Measurements from ENCODE around the gene ERH. TPM values are rescaled to one million over a fixed set of nuclear protein-coding genes. Genes with fewer than 3 reads are reported as not detected.

ERH gene
- total and polyA plus RNA-seq, 10 of the 15 experiments (the other 5 are each of a cell fraction or from before 2014, with no cell fraction given): 255 to 852 (median 382) TPM

DNA sequence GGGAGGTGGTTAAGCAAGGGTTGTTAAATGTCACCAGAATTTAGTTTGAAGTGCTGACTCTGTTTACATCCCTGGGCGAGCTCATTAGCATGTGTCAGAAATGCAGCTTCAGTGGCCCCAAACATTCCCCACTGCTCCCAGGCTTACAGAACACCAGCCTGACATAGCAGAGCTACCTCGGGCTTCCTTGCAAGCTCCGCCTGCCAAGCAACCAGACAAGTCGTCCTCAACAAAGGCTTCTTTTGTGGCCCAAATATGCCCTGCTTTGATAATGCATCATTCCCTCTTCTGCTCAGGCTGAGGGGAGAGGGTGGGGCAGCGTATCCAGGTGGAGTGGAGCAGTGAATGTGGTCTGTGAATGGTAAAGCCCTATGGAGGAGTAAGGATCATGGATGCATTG lies 28.0 kb downstream of the ERH start:
- ATAC-seq (no peak), DNase-seq (ENCODE audit: low read depth, low spot score) (no peak), FAIRE-seq (no peak)
- ChIA-PET RAD21 (ENCODE audit: unreplicated experiment) (interaction anchor here (2.6 kb wide), 1 partner anchor 9 kb away, joined by 9 read pairs; no protein-coding TSS in a partner anchor), SMC1A (ENCODE audit: uncharacterized antibody, unreplicated experiment) (interaction anchor here (0.5 to 2.1 kb wide), 5 partner anchors 9 to 232 kb away, joined by 3 to 5 read pairs (median 3); no protein-coding TSS in a partner anchor), CTCF (interaction anchor here (0.9 kb wide), 1 partner anchor 17 kb away, joined by 3 read pairs; no protein-coding TSS in a partner anchor), POLR2A (interaction anchor here (1.4 to 1.8 kb wide), 2 partner anchors 8 to 10 kb away, joined by 3 to 8 read pairs; no protein-coding TSS in a partner anchor)
- Histone ChIP-seq H3K9me3 (replicated peaks; ENCODE audit: control insufficient read depth, insufficient read depth, low read length) (no peaks in the 10 kb centered on the region), H3K27ac (ENCODE audit: control insufficient read depth, insufficient read depth) (no peak overlapping the region), H3K4me2 (ENCODE audit: control insufficient read depth, insufficient read depth) (no peak overlapping the region), H3K27me3 (replicated peaks in 1 of 2; ENCODE audit: control insufficient read depth in 2 of 2, insufficient read depth in 2 of 2, low read length in 1 of 2) (no peaks in the 10 kb centered on the region), H3K79me2 (ENCODE audit: control insufficient read depth, insufficient read depth, low read length) (no peaks in the 10 kb centered on the region), H3K36me3 (ENCODE audit: control insufficient read depth in 2 of 2, insufficient read depth in 2 of 2, low read length in 1 of 2) (peaks cover 0 to 3% of the 10 kb centered on the region in 2 experiments; a peak in 2 of 4 replicates), H3K4me3 (no peak overlapping the region), H4K20me1 (ENCODE audit: control insufficient read depth, insufficient read depth) (no peaks in the 10 kb centered on the region), H3K9ac (ENCODE audit: control insufficient read depth, insufficient read depth, low read length) (no peak overlapping the region), H2AFZ (ENCODE audit: control insufficient read depth, low read depth, low read length) (no peak overlapping the region), H3K4me1 (ENCODE audit: control insufficient read depth, insufficient read depth, low read length) (no peaks in the 10 kb centered on the region)
- 86% methylated on average over 5 of the region's 5 CpGs for WGBS (ENCODE audit: insufficient coverage, insufficient replicate concordance, low lambda C conversion rate, missing lambda C conversion rate)
- BruUV-seq (replicated peaks): no TSS peak
- in situ Hi-C loops (cut with MboI): no loop called here
- intact Hi-C loops (cut with micrococcal nuclease; ENCODE audit: unreplicated experiment): no loop called here
- TF ChIP-seq MLLT1 (IDR thresholded peaks at IDR 0.05) (no peak), YBX1 (IDR thresholded peaks at IDR 0.05) (no peak), NFXL1 (IDR thresholded peaks at IDR 0.05; ENCODE audit: borderline replicate concordance) (no peak), SREBF2 (IDR thresholded peaks at IDR 0.05; ENCODE audit: low read length) (no peak), NR2C1 (IDR thresholded peaks at IDR 0.05) (no peak), EZH2 (IDR thresholded peaks at IDR 0.05; ENCODE audit: borderline replicate concordance, control insufficient read depth, low read depth, low read length) (no peak), ZZZ3 (IDR thresholded peaks at IDR 0.05; ENCODE audit: control insufficient read depth, insufficient read length, low read depth) (no peak), FOS (IDR thresholded peaks at IDR 0.05; ENCODE audit: borderline replicate concordance, extremely low read depth, insufficient read length) (no peak), CBX5 (IDR thresholded peaks at IDR 0.05; ENCODE audit: low read depth) (no peak), ZBTB40 (IDR thresholded peaks at IDR 0.05; ENCODE audit: borderline replicate concordance) (no peak)
- TF ChIP-seq, protein P1, sequence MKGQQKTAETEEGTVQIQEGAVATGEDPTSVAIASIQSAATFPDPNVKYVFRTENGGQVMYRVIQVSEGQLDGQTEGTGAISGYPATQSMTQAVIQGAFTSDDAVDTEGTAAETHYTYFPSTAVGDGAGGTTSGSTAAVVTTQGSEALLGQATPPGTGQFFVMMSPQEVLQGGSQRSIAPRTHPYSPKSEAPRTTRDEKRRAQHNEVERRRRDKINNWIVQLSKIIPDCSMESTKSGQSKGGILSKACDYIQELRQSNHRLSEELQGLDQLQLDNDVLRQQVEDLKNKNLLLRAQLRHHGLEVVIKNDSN (IDR thresholded peaks at IDR 0.05; ENCODE audit: borderline replicate concordance, extremely low read length, insufficient read depth, low read depth, low read length): no peak
- TF ChIP-seq, protein P2, sequence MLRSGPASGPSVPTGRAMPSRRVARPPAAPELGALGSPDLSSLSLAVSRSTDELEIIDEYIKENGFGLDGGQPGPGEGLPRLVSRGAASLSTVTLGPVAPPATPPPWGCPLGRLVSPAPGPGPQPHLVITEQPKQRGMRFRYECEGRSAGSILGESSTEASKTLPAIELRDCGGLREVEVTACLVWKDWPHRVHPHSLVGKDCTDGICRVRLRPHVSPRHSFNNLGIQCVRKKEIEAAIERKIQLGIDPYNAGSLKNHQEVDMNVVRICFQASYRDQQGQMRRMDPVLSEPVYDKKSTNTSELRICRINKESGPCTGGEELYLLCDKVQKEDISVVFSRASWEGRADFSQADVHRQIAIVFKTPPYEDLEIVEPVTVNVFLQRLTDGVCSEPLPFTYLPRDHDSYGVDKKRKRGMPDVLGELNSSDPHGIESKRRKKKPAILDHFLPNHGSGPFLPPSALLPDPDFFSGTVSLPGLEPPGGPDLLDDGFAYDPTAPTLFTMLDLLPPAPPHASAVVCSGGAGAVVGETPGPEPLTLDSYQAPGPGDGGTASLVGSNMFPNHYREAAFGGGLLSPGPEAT (IDR thresholded peaks at IDR 0.05; ENCODE audit: low read depth): no peak
- TF ChIP-seq, protein P3, sequence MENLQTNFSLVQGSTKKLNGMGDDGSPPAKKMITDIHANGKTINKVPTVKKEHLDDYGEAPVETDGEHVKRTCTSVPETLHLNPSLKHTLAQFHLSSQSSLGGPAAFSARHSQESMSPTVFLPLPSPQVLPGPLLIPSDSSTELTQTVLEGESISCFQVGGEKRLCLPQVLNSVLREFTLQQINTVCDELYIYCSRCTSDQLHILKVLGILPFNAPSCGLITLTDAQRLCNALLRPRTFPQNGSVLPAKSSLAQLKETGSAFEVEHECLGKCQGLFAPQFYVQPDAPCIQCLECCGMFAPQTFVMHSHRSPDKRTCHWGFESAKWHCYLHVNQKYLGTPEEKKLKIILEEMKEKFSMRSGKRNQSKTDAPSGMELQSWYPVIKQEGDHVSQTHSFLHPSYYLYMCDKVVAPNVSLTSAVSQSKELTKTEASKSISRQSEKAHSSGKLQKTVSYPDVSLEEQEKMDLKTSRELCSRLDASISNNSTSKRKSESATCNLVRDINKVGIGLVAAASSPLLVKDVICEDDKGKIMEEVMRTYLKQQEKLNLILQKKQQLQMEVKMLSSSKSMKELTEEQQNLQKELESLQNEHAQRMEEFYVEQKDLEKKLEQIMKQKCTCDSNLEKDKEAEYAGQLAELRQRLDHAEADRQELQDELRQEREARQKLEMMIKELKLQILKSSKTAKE (IDR thresholded peaks at IDR 0.05; ENCODE audit: low read depth, poor library complexity, severe bottlenecking): no peak
